GM12878 (cell line): ENCODE results near the gene CDC14A. TPM values are rescaled to one million over a fixed set of nuclear protein-coding genes. Genes with fewer than 3 reads are reported as not detected.

Experiments used
- EED ChIP-seq: sonication (generic); IDR thresholded peaks from 2 replicates; pipeline ENCODE4 v1.6.1; 2016; ENCODE audit warnings: antibody characterized with exemption, low read depth
- EZH2 ChIP-seq: IDR thresholded peaks from 2 replicates; pipeline ENCODE4 v1.6.1; 2012; ENCODE audit warnings: low read depth, mild to moderate bottlenecking, control low read depth, inconsistent platforms, low read length, borderline replicate concordance; ENCODE audit not compliant: control insufficient read depth
- KAT2A ChIP-seq: conservative IDR thresholded peaks from 2 replicates; pipeline ENCODE4 v1.6.1; 2011; ENCODE audit warnings: low read depth, low read length; ENCODE audit not compliant: control insufficient read depth
- NBN ChIP-seq: fragments of 450-650 bp; IDR thresholded peaks from 2 replicates; pipeline ENCODE4 v1.6.1; 2016
- STAT3 ChIP-seq: IDR thresholded peaks from 2 replicates; pipeline ENCODE4 v1.6.1; 2011; ENCODE audit warnings: low read depth, low read length, improper control_type of control experiment
- YY1 ChIP-seq: IDR thresholded peaks from 2 replicates; pipeline ENCODE4 v1.6.1; 2011; ENCODE audit warnings: low read depth, mild to moderate bottlenecking, low read length
- polyA plus RNA-seq, 11 experiments: library from polyadenylated mRNA; depleted of rRNA in 4 of 11; unstranded in 6 of 11; stranded (reverse) in 5 of 11; fragments of >200 nt; fragmentation: Nextera tagmentation in 4 of 11; fragmentation: Illumina TruSeq in 1 of 11; extraction: Ambion mirVana in 4 of 11; extraction: Trizol in 1 of 11; gene quantifications; 1 replicate in 1 of 11; 2 replicates in 10 of 11; pipeline versions ENCODE4 v1.2.1 to v1.2.3, GENCODE V29; 2011 to 2016; ENCODE audit warnings: inconsistent platforms in 2 of 11, missing spikeins in 2 of 11, low read depth in 1 of 11
- total RNA-seq, 4 experiments: library from RNA; depleted of rRNA in 3 of 4; stranded (reverse); fragments of >200 nt in 3 of 4; fragmentation: Illumina TruSeq in 1 of 4; extraction: Trizol in 1 of 4; gene quantifications; 2 replicates each; pipeline versions ENCODE4 v1.2.1 to v1.2.3, GENCODE V29; 2013 to 2021
- TF ChIP-seq, protein P1 (sequence below): fragments of 450-650 bp; IDR thresholded peaks from 2 replicates; pipeline ENCODE4 v1.6.1; 2016; ENCODE audit warnings: mild to moderate bottlenecking, moderate library complexity, borderline replicate concordance
- TF ChIP-seq, protein P2 (sequence below): IDR thresholded peaks from 2 replicates; pipeline ENCODE4 v1.6.1; 2012; ENCODE audit warnings: low read length, inconsistent platforms
- TF ChIP-seq, protein P3 (sequence below): IDR thresholded peaks from 2 replicates; pipeline ENCODE4 v1.6.1; 2011; ENCODE audit warnings: borderline replicate concordance, low read depth, mild to moderate bottlenecking, moderate library complexity, mixed read lengths, low read length; ENCODE audit not compliant: insufficient read depth; ENCODE audit errors: extremely low read length

CDC14A gene
- total and polyA plus RNA-seq, 10 of the 15 experiments (the other 5 are each of a cell fraction or from before 2014, with no cell fraction given): 1.5 to 7.1 (median 5.5) TPM

DNA sequence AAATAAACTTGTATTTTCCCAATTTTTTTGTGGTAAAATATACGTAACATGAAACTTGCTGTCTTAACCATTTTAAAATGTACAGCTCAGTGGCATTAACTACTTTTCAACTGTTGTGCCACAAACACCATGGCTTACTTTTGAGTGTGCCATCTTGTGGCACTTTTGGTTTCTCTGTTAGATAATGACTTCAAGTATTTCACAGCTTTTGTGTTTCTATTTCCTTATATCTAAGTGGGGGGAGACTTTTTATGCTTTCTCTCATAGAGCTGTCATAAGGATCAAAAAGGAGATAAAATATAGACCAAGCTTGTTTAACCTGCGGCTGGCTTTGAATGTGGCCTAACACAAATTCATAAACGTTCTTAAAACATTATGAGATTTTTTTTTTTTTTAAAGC is 44.3 kb downstream of the CDC14A start (continued):
- TF ChIP-seq, protein P1, sequence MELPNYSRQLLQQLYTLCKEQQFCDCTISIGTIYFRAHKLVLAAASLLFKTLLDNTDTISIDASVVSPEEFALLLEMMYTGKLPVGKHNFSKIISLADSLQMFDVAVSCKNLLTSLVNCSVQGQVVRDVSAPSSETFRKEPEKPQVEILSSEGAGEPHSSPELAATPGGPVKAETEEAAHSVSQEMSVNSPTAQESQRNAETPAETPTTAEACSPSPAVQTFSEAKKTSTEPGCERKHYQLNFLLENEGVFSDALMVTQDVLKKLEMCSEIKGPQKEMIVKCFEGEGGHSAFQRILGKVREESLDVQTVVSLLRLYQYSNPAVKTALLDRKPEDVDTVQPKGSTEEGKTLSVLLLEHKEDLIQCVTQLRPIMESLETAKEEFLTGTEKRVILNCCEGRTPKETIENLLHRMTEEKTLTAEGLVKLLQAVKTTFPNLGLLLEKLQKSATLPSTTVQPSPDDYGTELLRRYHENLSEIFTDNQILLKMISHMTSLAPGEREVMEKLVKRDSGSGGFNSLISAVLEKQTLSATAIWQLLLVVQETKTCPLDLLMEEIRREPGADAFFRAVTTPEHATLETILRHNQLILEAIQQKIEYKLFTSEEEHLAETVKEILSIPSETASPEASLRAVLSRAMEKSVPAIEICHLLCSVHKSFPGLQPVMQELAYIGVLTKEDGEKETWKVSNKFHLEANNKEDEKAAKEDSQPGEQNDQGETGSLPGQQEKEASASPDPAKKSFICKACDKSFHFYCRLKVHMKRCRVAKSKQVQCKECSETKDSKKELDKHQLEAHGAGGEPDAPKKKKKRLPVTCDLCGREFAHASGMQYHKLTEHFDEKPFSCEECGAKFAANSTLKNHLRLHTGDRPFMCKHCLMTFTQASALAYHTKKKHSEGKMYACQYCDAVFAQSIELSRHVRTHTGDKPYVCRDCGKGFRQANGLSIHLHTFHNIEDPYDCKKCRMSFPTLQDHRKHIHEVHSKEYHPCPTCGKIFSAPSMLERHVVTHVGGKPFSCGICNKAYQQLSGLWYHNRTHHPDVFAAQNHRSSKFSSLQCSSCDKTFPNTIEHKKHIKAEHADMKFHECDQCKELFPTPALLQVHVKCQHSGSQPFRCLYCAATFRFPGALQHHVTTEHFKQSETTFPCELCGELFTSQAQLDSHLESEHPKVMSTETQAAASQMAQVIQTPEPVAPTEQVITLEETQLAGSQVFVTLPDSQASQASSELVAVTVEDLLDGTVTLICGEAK: no peak
- no peak for TF ChIP-seq YY1
- no peak for TF ChIP-seq KAT2A
- TF ChIP-seq STAT3: no peak
- no peak for TF ChIP-seq EED
- TF ChIP-seq, protein P2, sequence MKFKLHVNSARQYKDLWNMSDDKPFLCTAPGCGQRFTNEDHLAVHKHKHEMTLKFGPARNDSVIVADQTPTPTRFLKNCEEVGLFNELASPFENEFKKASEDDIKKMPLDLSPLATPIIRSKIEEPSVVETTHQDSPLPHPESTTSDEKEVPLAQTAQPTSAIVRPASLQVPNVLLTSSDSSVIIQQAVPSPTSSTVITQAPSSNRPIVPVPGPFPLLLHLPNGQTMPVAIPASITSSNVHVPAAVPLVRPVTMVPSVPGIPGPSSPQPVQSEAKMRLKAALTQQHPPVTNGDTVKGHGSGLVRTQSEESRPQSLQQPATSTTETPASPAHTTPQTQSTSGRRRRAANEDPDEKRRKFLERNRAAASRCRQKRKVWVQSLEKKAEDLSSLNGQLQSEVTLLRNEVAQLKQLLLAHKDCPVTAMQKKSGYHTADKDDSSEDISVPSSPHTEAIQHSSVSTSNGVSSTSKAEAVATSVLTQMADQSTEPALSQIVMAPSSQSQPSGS: no peak
- TF ChIP-seq, protein P3, sequence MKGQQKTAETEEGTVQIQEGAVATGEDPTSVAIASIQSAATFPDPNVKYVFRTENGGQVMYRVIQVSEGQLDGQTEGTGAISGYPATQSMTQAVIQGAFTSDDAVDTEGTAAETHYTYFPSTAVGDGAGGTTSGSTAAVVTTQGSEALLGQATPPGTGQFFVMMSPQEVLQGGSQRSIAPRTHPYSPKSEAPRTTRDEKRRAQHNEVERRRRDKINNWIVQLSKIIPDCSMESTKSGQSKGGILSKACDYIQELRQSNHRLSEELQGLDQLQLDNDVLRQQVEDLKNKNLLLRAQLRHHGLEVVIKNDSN: no peak
- no peak for TF ChIP-seq NBN
- TF ChIP-seq EZH2: no peak
